Neural crest cell (in vitro differentiated cells): ENCODE measurements around the gene KCTD17. TPM values are rescaled to one million over a fixed set of nuclear protein-coding genes. Genes with fewer than 3 reads are reported as not detected.

Experiments
- DNase-seq: peaks from one replicate; pipeline ENCODE4 v3.0.0; 2021; ENCODE audit warnings: low read depth, mixed read lengths, low spot score
- H3K27ac Mint-ChIP-seq: one replicate; pipeline ENCODE4 v1.8.0; 2021; ENCODE audit warnings: mild to moderate bottlenecking, mixed read lengths; ENCODE audit not compliant: unreplicated experiment
- H3K27me3 Mint-ChIP-seq: 2 replicates; pipeline ENCODE4 v1.8.0; 2021; ENCODE audit warnings: low read depth, mild to moderate bottlenecking, mixed read lengths
- H3K36me3 Mint-ChIP-seq: 2 replicates; pipeline ENCODE4 v1.8.0; 2021; ENCODE audit warnings: low read depth, mild to moderate bottlenecking, mixed read lengths
- H3K4me1 Mint-ChIP-seq: 2 replicates; pipeline ENCODE4 v1.8.0; 2021; ENCODE audit warnings: mixed read lengths
- H3K4me3 Mint-ChIP-seq: one replicate; pipeline ENCODE4 v1.8.0; 2021; ENCODE audit warnings: mild to moderate bottlenecking, mixed read lengths
- H3K9me3 Mint-ChIP-seq: 2 replicates; pipeline ENCODE4 v1.8.0; 2021; ENCODE audit warnings: mixed read lengths
- CTCF ChIP-seq: fragments of 200-600 bp; sonication (generic); conservative IDR thresholded peaks from 2 replicates; pipeline ENCODE4 v1.5.0; 2021; ENCODE audit warnings: antibody characterized with exemption, mild to moderate bottlenecking
- total RNA-seq: library from RNA; stranded (reverse); gene quantifications from 2 replicates; pipeline ENCODE4 v1.2.1, GENCODE V29; 2021

Gene KCTD17
- total RNA-seq, 1 donor from 2014 or later, result 95.8 TPM

DNA sequence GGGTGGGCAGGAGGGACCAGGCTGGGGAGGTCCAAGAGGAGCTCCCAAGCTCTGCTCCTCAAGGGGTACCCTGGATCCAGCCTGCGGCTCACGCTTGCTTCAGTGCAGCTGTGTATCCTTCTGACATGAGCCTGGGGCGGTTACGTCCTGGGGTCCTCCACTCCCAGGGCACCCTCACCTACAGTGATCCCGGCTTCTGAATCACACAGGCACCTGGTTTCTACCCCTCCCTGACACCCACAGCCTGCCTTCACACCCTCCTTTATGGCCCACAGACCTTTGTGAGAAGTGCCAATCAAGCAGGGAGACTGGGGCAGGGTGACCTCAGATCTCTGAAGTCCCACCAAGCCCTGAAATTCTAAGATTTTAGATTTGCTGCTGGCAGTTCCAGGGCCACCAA lies 30.5 kb upstream of the KCTD17 start:
- Mint-ChIP-seq H3K36me3 (peaks cover 8% of the 10 kb centered on the region), H3K4me3 (peak overlapping the region; percentile 31), H3K27ac (no peak overlapping the region), H3K9me3 (no peaks in the 10 kb centered on the region), H3K4me1 (peaks cover 31% of the 10 kb centered on the region), H3K27me3 (no peaks in the 10 kb centered on the region)
- DNase-seq, result no peak
- no peak for TF ChIP-seq CTCF

GRCh38 chr22:37021710-37022482 lies 29.6 kb upstream of the KCTD17 start:
- peak; percentile 70 for TF ChIP-seq CTCF
- peak; percentile 35 for DNase-seq
- Mint-ChIP-seq H3K4me3 (peak overlapping the region; percentile 92), H3K27ac (no peak overlapping the region), H3K36me3 (peaks cover 8% of the 10 kb centered on the region), H3K9me3 (no peaks in the 10 kb centered on the region), H3K4me1 (peaks cover 26% of the 10 kb centered on the region), H3K27me3 (no peaks in the 10 kb centered on the region)

- Mint-ChIP-seq H3K27me3 (no peaks in the 10 kb centered on the region), H3K9me3 (no peaks in the 10 kb centered on the region), H3K27ac (no peak overlapping the region), H3K4me3 (peak overlapping the region; percentile 92), H3K36me3 (peaks cover 8% of the 10 kb centered on the region), H3K4me1 (peaks cover 21% of the 10 kb centered on the region)
- no peak for TF ChIP-seq CTCF
- no peak for DNase-seq
These were observed 28.8 kb upstream of the KCTD17 start for GRCh38 chr22:37022483-37023337.

DNA sequence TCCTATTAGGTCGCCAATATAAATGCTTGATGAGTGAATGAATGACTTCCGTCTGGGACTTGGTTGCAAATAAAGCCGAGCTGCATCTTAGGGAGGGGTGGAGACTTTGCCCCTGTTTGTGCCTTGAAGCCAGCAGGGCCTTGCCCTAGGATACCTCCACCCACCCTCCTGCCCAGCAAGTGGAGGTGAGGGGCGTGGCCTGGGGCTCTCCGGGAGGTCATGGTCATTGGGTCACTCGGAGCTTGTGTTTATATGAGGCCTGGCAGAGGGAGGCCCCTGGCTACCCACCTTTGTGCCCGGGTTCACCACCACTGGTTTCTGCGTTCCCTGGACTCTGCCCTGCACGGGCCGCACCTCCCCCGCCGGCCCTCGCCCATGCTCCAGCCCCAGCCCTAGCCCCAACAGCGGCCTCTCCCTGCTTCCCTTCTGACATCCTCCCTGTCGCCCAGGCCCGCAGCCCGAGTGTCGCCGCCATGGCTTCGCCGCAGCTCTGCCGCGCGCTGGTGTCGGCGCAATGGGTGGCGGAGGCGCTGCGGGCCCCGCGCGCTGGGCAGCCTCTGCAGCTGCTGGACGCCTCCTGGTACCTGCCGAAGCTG lies 27.7 kb upstream of the KCTD17 start:
- Mint-ChIP-seq H3K36me3 (peaks cover 8% of the 10 kb centered on the region), H3K9me3 (no peaks in the 10 kb centered on the region), H3K4me3 (peak overlapping the region; percentile 61), H3K27me3 (no peaks in the 10 kb centered on the region), H3K4me1 (peaks cover 20% of the 10 kb centered on the region), H3K27ac (peak overlapping the region; percentile 5)
- no peak for DNase-seq
- no peak for TF ChIP-seq CTCF

DNA sequence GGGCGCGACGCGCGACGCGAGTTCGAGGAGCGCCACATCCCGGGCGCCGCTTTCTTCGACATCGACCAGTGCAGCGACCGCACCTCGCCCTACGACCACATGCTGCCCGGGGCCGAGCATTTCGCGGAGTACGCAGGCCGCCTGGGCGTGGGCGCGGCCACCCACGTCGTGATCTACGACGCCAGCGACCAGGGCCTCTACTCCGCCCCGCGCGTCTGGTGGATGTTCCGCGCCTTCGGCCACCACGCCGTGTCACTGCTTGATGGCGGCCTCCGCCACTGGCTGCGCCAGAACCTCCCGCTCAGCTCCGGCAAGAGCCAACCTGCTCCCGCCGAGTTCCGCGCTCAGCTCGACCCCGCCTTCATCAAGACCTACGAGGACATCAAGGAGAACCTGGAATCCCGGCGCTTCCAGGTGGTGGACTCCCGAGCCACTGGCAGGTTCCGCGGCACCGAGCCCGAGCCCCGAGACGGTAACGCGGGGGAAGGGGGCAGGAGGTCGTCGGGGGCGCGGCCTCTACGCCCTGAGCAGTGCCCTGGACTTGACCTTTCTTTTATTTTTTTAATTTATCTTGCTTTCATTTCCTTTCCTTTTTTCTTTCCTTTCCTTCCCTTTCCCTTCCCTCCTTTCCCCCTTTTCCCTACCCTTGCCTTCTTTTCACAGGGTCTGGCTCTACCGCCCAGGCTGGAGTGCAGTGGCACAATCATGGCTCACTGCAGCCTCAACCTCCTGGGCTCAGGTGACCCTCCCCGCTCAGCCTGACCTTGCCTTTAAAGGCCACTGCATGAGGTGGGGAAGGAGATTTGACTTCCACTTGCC lies 27.0 kb upstream of the KCTD17 start:
- peaks cover 8% of the 10 kb centered on the region for H3K36me3 Mint-ChIP-seq

More for the DNA sequence above, 27.0 kb upstream of the KCTD17 start:
- H3K9me3 Mint-ChIP-seq, result no peaks in the 10 kb centered on the region
- peak overlapping the region; percentile 54 for H3K4me3 Mint-ChIP-seq
- H3K27ac Mint-ChIP-seq, result peak overlapping the region; percentile 50
- no peak for DNase-seq
- peaks cover 20% of the 10 kb centered on the region for H3K4me1 Mint-ChIP-seq
- TF ChIP-seq CTCF, result no peak
- no peaks in the 10 kb centered on the region for H3K27me3 Mint-ChIP-seq
